AG09309 (cell line): Measurements from ENCODE around the gene NOMO2.
"Not testable (repeated sequence)": the region's sequence is repeated elsewhere in the genome, so short reads cannot be mapped to it uniquely, and the experiment has no call there.

Experiments used
- DNase-seq: peaks from one replicate; pipeline ENCODE4 v3.0.0-alpha.2; 2010; ENCODE audit warnings: low read depth
- H3K4me3 ChIP-seq: 2 replicates; pipeline ENCODE4 v1.5.1; 2011; ENCODE audit warnings: mild to moderate bottlenecking, low read depth, low read length, moderate library complexity; ENCODE audit not compliant: control insufficient read depth

The NOMO2 gene

GRCh38 chr16:18544232-18545081 is 17.4 kb downstream of the NOMO2 start:
- not testable (repeated sequence) for DNase-seq, H3K4me3 ChIP-seq

- DNase-seq, H3K4me3 ChIP-seq: not testable (repeated sequence)
These were observed 20.0 kb downstream of the NOMO2 start for GRCh38 chr16:18541912-18542311.

- H3K4me3 ChIP-seq, DNase-seq: not testable (repeated sequence)
These were observed 24.9 kb downstream of the NOMO2 start for GRCh38 chr16:18537004-18537403.

- H3K4me3 ChIP-seq, DNase-seq: not testable (repeated sequence)
These were observed 26.3 kb downstream of the NOMO2 start for GRCh38 chr16:18535519-18536168.

GRCh38 chr16:18534308-18534707 is 27.6 kb downstream of the NOMO2 start:
- not testable (repeated sequence) for H3K4me3 ChIP-seq, DNase-seq

- not testable (repeated sequence) for DNase-seq, H3K4me3 ChIP-seq
These were observed 30.6 kb downstream of the NOMO2 start for GRCh38 chr16:18531323-18531722.

GRCh38 chr16:18530329-18530728 is 31.6 kb downstream of the NOMO2 start:
- not testable (repeated sequence) for H3K4me3 ChIP-seq, DNase-seq

GRCh38 chr16:18526547-18526946 is 35.4 kb downstream of the NOMO2 start:
- not testable (repeated sequence) for H3K4me3 ChIP-seq, DNase-seq

- H3K4me3 ChIP-seq, DNase-seq: not testable (repeated sequence)
These were observed 35.9 kb downstream of the NOMO2 start for GRCh38 chr16:18525882-18526482.

- not testable (repeated sequence) for H3K4me3 ChIP-seq, DNase-seq
These were observed 39.3 kb downstream of the NOMO2 start for GRCh38 chr16:18522637-18523036.

- not testable (repeated sequence) for DNase-seq, H3K4me3 ChIP-seq
These were observed 40.3 kb downstream of the NOMO2 start for GRCh38 chr16:18521445-18522181.

GRCh38 chr16:18518536-18519283 is 43.2 kb downstream of the NOMO2 start:
- not testable (repeated sequence) for DNase-seq, H3K4me3 ChIP-seq

GRCh38 chr16:18498430-18498829 is 63.5 kb downstream of the NOMO2 start:
- H3K4me3 ChIP-seq, DNase-seq: not testable (repeated sequence)

GRCh38 chr16:18497032-18497431 is 64.9 kb downstream of the NOMO2 start:
- H3K4me3 ChIP-seq, DNase-seq: not testable (repeated sequence)

- DNase-seq, H3K4me3 ChIP-seq: not testable (repeated sequence)
These were observed 69.6 kb downstream of the NOMO2 start for GRCh38 chr16:18492118-18492897.

GRCh38 chr16:18436025-18436424 is 125.9 kb downstream of the NOMO2 start:
- DNase-seq, H3K4me3 ChIP-seq: not testable (repeated sequence)

- DNase-seq, H3K4me3 ChIP-seq: not testable (repeated sequence)
These were observed 146.1 kb downstream of the NOMO2 start for GRCh38 chr16:18415827-18416226.
